Measurements from ENCODE around the gene PTPRA.
"Not testable (repeated sequence)": the region's sequence is repeated elsewhere in the genome, so short reads cannot be mapped to it uniquely, and the experiment has no call there.

PTPRA gene

GRCh38 chr20:3010985-3011723 is 137.9 kb downstream of the PTPRA start:
- DNase-seq = no peak

DNA sequence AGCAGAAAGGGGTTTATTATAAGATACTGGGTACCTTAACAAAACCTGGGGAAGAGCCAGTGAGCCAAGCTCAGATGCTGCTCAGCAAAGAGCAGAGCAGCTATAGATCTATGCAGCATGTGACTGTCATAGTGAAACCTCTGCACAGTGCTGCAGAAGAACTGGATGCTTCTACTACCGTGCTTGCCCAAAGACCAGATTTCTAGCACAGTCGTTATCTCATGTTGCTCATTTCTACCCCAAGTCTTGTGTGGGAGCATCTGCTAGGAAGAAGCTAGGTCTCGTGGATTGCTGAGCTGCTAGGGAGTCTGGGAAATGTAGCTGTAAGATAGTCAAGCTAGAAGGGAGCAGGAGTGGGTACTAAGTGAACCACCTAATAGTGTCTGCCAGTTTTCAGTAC is 138.5 kb downstream of the PTPRA start:
- DNase-seq = no peak

DNA sequence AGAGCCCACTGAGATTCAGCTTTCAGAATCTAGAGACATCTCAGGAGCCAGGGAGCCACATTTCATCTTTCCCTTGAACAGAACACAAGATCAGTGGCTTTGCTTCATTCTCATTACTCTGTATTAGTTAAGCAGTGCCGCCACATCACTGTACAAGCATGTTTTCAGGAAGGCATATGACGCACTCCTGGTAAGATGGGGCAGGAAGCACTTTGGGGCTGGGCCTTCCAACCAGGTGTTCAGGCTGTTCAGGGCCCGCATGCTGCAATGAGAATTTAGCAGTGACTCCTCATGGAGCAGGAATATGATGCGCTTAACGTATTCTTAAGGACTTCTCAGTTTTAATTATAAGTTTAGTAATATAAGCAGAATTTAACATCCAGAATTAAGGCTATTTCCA is 140.5 kb downstream of the PTPRA start:
- no peak for DNase-seq

DNA sequence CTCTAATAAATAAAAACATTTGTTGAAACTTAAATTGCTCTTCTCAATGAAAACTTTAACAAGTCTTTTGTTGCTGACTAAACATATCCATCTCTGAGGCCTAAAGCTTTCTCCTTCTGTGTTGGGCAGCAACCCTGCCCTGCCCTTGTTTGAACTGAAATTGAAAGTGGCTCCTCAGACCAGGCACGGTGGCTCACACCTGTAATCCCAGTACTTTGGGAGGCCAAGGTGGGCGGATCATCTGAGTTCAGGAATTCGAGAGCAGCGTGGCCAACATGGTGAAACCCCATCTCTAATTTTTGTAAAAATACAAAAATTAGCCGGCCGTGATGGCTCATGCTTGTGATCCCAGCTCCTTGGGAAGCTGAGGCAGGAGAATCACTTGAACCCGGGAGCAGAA is 140.9 kb downstream of the PTPRA start:
- no peak for DNase-seq

DNA sequence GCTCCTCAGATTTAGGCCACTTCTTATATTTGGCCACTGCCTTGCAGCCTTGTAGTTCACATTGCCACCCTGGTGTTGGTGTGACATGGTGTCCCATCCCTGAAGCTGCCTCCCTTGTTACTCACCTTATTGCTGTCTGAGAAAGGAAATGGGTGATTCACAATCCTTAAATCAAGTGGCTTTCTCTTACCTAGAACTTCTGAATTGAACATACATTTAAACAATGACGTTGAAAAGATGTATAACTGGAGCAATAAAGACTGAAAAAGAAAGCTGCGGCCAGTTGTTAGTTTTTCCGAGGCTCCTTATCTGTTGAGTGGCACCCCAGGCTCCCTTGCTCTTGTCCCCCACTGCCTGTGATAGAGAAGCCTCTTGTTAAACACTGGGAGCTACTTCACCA is 141.4 kb downstream of the PTPRA start:
- no peak for DNase-seq

GRCh38 chr20:3015302-3015701 is 142.0 kb downstream of the PTPRA start:
- not testable (repeated sequence) for DNase-seq

GRCh38 chr20:3021327-3021726 is 148.0 kb downstream of the PTPRA start:
- no peak for DNase-seq

DNA sequence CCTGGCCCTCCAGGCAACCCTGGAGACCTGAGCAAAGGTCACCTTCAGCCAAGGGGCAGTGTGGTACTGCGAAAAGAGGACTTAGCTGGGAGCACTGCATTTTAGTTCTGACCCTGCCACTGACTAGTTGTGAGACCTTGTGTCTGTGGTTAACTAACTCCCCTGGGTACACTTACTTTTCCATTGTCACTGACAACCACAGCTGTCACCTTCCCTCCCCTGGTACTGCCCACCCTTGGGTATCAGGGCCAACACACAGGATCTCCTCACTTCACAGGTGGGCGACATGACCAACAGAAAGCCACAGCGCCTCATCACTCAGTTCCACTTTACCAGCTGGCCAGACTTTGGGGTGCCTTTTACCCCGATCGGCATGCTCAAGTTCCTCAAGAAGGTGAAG is 148.5 kb downstream of the PTPRA start:
- no peak for DNase-seq

- not testable (repeated sequence) for DNase-seq
These were observed 149.5 kb downstream of the PTPRA start for GRCh38 chr20:3022559-3023490.

- no peak for DNase-seq
These were observed 154.7 kb downstream of the PTPRA start for GRCh38 chr20:3027987-3028386.

DNA sequence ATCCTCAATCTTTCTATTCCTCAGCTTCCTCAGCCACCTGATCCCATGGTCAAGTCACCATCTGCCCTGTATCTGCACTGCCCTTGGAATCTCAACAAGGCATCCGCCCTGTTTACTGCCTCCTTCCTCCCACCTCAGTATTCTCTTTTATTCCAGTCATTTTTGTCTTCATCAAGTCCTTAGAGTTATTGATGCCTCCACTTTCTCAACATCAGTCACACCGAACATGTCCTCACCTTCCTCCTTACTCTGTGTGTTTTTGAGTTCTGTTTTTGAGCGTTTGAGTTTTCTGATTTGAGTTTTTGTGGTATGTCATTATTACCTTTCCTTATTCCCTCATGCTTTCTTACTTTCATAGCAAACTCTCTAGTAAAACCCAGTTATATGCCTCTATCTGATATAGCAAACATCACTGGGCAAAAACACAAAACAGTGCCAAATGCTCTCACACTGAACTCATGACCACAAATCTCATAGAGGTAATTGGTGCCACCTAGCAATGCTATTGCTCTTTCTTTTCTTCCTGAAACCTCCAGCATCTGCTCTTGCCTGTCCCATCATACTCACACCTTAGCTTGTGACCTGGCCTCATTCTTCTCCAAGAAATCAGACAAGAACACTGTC is 158.4 kb downstream of the PTPRA start:
- DNase-seq = no peak

DNA sequence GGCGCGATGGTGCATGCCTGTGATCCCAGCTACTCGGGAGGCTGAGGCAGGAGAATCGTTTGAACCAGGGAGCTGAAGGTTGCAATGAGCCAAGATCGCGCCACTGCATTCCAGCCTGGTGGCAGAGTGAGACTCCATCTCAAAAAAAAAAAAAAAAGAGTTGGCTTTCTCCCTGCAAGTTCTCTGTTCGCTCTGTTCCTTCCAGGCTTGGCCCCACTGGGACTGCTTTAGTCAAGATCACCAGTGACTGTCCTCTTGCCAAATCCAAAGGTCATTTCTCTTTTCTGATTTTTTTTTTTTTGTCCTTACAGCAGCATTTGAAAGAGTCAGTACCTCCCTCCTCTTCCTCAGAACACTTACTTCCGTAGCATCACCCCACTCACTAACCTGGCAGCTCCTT is 159.3 kb downstream of the PTPRA start:
- DNase-seq = no peak

GRCh38 chr20:3037654-3038053 is 164.4 kb downstream of the PTPRA start:
- no peak for DNase-seq

GRCh38 chr20:3038454-3038853 is 165.2 kb downstream of the PTPRA start:
- no peak for DNase-seq

DNA sequence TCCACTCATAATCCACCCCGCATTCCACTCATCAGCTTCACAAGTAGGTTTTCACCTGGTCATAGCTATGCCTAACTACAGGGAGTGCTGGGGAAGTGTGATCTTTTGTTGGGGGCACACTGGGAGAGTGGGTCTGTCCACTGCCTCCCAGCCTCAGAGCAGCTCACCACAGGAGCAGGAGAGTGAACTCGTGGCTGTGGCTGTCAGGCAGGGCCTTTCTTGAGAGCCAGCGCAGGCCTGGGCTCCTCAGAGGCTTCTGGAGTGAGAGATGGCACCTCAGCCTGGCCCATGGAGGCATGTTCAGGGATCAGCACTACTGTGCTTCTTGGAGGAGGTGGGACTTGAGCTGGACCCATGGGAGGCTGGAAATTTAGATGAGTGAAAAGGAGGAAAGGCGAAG is 166.1 kb downstream of the PTPRA start:
- no peak for DNase-seq

DNA sequence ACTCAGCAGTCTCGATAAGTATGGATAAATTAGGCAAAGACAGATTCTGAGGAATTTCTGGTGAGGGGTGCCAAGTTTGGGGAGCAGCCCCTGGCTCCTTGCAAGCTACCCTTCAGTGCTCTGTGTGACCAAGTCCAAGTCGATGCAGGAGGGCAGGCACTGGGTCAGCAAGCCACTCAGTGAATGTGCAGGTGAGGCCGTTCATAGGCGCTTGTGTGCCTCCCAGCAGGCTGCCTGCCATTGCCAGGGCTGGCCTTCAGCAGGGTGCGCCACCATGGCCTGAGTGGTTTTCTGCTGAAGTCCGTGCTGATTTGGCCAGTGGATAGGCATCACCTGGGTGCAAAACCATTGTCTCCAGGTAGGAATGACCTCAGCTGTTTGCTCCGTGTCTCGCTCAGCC is 166.8 kb downstream of the PTPRA start:
- DNase-seq = no peak

DNA sequence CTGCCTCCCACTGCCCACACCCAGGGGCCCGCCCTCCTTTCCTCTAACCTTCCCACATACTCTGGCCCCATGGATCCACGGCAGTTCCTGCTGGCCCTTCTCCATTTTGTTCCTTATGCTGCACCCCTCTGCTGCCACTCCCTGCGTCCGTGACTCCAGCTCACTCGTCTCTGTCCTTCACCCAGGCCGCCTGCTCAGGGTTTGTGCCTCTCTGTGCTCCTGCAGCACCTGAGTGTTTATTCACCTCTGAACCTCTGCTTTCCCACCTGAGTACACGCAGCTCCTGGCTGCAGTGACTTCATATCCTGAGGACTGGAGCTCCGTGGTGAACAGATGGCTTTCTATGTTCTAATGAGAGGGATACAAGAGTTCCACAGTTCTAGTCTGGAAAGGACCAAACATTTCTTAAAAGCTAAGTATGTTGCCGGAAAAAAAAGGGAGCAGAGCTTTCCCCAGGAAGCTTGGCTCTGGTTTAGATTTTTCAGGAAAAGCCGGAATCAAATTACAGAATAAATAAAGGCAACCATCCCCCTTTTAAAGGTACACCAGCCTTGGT is 168.7 kb downstream of the PTPRA start:
- no peak for DNase-seq

- DNase-seq = no peak
These were observed 169.3 kb downstream of the PTPRA start for GRCh38 chr20:3042625-3043024.

- DNase-seq = no peak
These were observed 170.0 kb downstream of the PTPRA start, which contains the start of gene GNRH2 for GRCh38 chr20:3043322-3043721. GNRH2 (plus strand) TSS chr20:3043622; CDS start chr20:3044415, 793 bp downstream.

- no peak for DNase-seq
These were observed 171.2 kb downstream of the PTPRA start for GRCh38 chr20:3044336-3044965.

DNA sequence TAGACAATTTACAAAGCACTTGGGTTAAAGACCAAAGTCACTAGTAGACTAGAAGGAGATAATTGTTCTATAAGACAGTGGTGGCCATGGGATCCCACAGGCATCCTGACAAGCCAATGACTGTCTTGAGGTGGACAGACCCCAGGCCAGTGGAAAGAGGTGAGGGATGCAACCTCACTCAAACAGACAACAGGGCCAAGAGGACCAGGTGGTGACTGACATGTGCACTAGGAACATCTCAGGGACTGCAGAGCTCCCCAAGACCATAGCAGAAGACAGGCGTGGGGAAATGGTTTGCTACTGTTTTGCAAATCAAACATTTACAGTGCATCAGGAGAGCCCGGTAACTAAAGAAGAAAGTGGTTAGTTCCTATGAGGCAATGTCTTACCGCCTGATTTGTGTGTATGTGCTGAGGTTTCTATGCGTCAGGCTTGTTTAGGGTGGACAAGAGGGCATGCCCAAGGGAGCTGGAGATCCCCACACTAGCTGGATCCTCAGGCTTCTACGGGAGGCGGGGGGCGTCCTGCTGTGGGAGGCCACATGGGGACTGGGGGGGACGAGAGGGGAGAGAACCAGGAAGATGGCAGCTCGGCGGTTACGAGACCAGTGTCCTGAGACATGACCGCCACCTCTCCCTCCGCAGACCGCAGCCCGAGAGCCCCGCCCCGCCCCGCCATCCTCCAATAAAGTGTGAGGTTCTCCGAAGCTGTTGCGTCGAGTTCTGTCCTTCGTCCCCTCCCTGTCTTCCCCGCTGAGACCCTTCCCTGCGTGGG is 171.9 kb downstream of the PTPRA start:
- no peak for DNase-seq
